Testis (tissue), 2 donors: ENCODE data around the gene ZDHHC24.

Source experiments
- POLR2A ChIP-seq: fragments of 450-650 bp; IDR thresholded peaks from one replicate; pipeline ENCODE4 v1.6.1; 2017; ENCODE audit warnings: antibody characterized with exemption, mild to moderate bottlenecking, moderate library complexity
- TF ChIP-seq, protein P1 (sequence below), 3 experiments: fragments of 450-650 bp in 2 of 3; fragments of 200-600 bp in 1 of 3; sonication (generic) in 1 of 3; IDR thresholded peaks; one replicate each; pipeline ENCODE4 v1.5.1; 2016 to 2019; ENCODE audit warnings: antibody characterized with exemption in 3 of 3, mild to moderate bottlenecking in 2 of 3, moderate library complexity in 1 of 3

DNA sequence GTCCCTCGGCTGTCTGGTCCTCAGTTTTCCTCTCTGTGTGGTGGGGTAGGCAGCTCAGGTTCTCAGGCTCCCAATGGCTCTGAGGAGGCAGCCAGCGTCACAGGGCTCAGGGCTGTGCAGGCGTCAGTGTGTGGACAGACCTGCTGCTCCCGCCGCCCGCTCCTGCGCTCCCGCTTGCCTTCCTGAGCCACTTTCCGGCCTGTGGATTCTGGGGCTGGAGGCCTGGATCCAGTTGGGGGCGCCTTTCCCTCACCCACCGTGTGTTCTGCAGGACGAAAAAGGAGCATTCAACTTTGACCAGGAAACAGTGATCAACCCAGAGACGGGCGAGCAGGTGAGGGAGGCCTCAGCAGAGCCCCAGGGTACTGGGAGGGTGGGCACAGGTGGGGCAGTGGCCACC is 50.9 kb downstream of the ZDHHC24 start:
- TF ChIP-seq POLR2A: no peak
- TF ChIP-seq, protein P1, sequence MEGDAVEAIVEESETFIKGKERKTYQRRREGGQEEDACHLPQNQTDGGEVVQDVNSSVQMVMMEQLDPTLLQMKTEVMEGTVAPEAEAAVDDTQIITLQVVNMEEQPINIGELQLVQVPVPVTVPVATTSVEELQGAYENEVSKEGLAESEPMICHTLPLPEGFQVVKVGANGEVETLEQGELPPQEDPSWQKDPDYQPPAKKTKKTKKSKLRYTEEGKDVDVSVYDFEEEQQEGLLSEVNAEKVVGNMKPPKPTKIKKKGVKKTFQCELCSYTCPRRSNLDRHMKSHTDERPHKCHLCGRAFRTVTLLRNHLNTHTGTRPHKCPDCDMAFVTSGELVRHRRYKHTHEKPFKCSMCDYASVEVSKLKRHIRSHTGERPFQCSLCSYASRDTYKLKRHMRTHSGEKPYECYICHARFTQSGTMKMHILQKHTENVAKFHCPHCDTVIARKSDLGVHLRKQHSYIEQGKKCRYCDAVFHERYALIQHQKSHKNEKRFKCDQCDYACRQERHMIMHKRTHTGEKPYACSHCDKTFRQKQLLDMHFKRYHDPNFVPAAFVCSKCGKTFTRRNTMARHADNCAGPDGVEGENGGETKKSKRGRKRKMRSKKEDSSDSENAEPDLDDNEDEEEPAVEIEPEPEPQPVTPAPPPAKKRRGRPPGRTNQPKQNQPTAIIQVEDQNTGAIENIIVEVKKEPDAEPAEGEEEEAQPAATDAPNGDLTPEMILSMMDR (IDR thresholded peaks at IDR 0.05): no peak
